SK-N-SH (cell line): ENCODE measurements around the gene PLEKHM1. TPM values are rescaled to one million over a fixed set of nuclear protein-coding genes. Genes with fewer than 3 reads are reported as not detected.

ENCODE experiments used
- CTCF ChIA-PET: fragments of 300-600, 350-600 bp; formaldehyde crosslinking; extraction: SDS; loops from one replicate; lab custom pipeline; 2021; lab: Yijun Ruan, JAX
- POLR2A ChIA-PET: fragments of 350-600 bp; sonication (Branson Sonifier 250); formaldehyde crosslinking; extraction: SDS; loops from one replicate; lab custom pipeline; 2020; ENCODE audit warnings: antibody characterized with exemption, inconsistent platforms; lab: Yijun Ruan, JAX
- DNase-seq: peaks from one replicate; pipeline ENCODE4 v3.0.0; 2012
- H2AFZ ChIP-seq: fragments of 200-600 bp; sonication (generic); 2 replicates; pipeline ENCODE4 v1.8.1; 2016; ENCODE audit warnings: antibody characterized with exemption, mild to moderate bottlenecking, low read depth
- H3F3A ChIP-seq: fragments of 200-600 bp; sonication (generic); replicated peaks from 2 replicates; pipeline ENCODE3; 2016; ENCODE audit warnings: antibody characterized with exemption, mild to moderate bottlenecking; ENCODE audit not compliant: insufficient read depth
- H3K27ac ChIP-seq, 2 experiments: fragments of 200-500 bp in 1 of 2; fragments of 200-600 bp in 1 of 2; sonication (Bioruptor generic) in 1 of 2; sonication (generic), shearing (Covaris generic) in 1 of 2; 2 replicates each; pipeline versions ENCODE4 v1.5.1 to v1.6.1; 2014 to 2016; ENCODE audit warnings: low read depth in 2 of 2, inconsistent platforms in 1 of 2, low read length in 1 of 2, mild to moderate bottlenecking in 1 of 2, mixed read lengths in 1 of 2
- H3K27me3 ChIP-seq: fragments of 200-600 bp; sonication (generic), shearing (Covaris generic); 2 replicates; pipeline ENCODE4 v1.6.1; 2016; ENCODE audit warnings: mixed run types; ENCODE audit not compliant: insufficient read depth
- H3K36me3 ChIP-seq, 2 experiments: fragments of 200-500 bp in 1 of 2; fragments of 200-600 bp in 1 of 2; sonication (Bioruptor generic) in 1 of 2; sonication (generic) in 1 of 2; replicated peaks in 1 of 2; 2 replicates each; pipeline versions ENCODE3 to v1.5.1; 2014 to 2016; ENCODE audit warnings: low read length in 1 of 2, mild to moderate bottlenecking in 1 of 2; ENCODE audit not compliant: insufficient read depth in 2 of 2, control insufficient read depth in 1 of 2
- H3K4me1 ChIP-seq, 2 experiments: fragments of 200-500 bp in 1 of 2; fragments of 200-600 bp in 1 of 2; sonication (Bioruptor generic) in 1 of 2; sonication (generic), shearing (Covaris generic) in 1 of 2; 2 replicates each; pipeline versions ENCODE4 v1.5.1 to v1.6.1; 2014 to 2016; ENCODE audit warnings: low read depth in 1 of 2, low read length in 1 of 2, mixed run types in 1 of 2; ENCODE audit not compliant: insufficient read depth in 2 of 2, control insufficient read depth in 1 of 2
- H3K4me2 ChIP-seq: fragments of 200-600 bp; sonication (generic), shearing (Covaris generic); 2 replicates; pipeline ENCODE4 v1.6.1; 2017; ENCODE audit warnings: mixed run types
- H3K4me3 ChIP-seq, 2 experiments: fragments of 200-500 bp in 1 of 2; fragments of 200-600 bp in 1 of 2; sonication (Bioruptor generic) in 1 of 2; sonication (generic), shearing (Covaris generic) in 1 of 2; 2 replicates each; pipeline versions ENCODE4 v1.5.1 to v1.8.1; 2014 to 2016; ENCODE audit warnings: low read depth in 2 of 2, inconsistent platforms in 1 of 2, low read length in 1 of 2, mild to moderate bottlenecking in 1 of 2, mixed read lengths in 1 of 2, moderate library complexity in 1 of 2
- H3K79me2 ChIP-seq: fragments of 200-600 bp; sonication (generic); 2 replicates; pipeline ENCODE4 v1.8.1; 2017; ENCODE audit warnings: mild to moderate bottlenecking; ENCODE audit not compliant: insufficient read depth
- H3K9ac ChIP-seq: fragments of 200-600 bp; sonication (generic); 2 replicates; pipeline ENCODE4 v1.6.1; 2017; ENCODE audit warnings: mixed run types
- H3K9me2 ChIP-seq: fragments of 200-600 bp; sonication (generic); 2 replicates; pipeline ENCODE4 v1.6.1; 2017; ENCODE audit warnings: mixed run types
- H3K9me3 ChIP-seq: fragments of 200-600 bp; sonication (generic); 2 replicates; pipeline ENCODE4 v1.6.1; 2017; ENCODE audit warnings: mixed run types, mild to moderate bottlenecking, moderate library complexity
- H4K20me1 ChIP-seq: fragments of 200-600 bp; sonication (generic); 2 replicates; pipeline ENCODE4 v1.6.1; 2017; ENCODE audit warnings: mild to moderate bottlenecking, mixed run types; ENCODE audit not compliant: insufficient read depth
- CHD2 ChIP-seq: fragments of 150-350 bp; IDR thresholded peaks from 2 replicates; pipeline ENCODE4 v1.6.1; 2018; ENCODE audit warnings: low read length; ENCODE audit not compliant: partially characterized antibody
- EP300 ChIP-seq, 2 experiments: IDR thresholded peaks; 2 replicates each; pipeline versions ENCODE4 v1.4.0 to v1.6.1; 2012; ENCODE audit warnings: borderline replicate concordance in 1 of 2, low read depth in 1 of 2, low read length in 1 of 2
- EZH2phosphoT487 ChIP-seq: fragments of 200-600 bp; sonication (generic); IDR thresholded peaks from 2 replicates; pipeline ENCODE4 v1.6.1; 2017; ENCODE audit warnings: low read depth, mixed run types, mild to moderate bottlenecking, antibody characterized with exemption, moderate library complexity, borderline replicate concordance
- FOXJ3 ChIP-seq: sonication (generic); formaldehyde crosslinking; IDR thresholded peaks from 2 replicates; pipeline ENCODE4 v1.5.1; 2020; ENCODE audit warnings: mild to moderate bottlenecking, missing genetic modification reagents
- GATA2 ChIP-seq: sonication (generic); formaldehyde crosslinking; IDR thresholded peaks from 2 replicates; pipeline ENCODE4 v1.5.0; 2020; ENCODE audit warnings: mild to moderate bottlenecking, missing genetic modification reagents
- JUND ChIP-seq: IDR thresholded peaks from 2 replicates; pipeline ENCODE4 v1.4.0; 2012
- POLR2AphosphoS5 ChIP-seq: IDR thresholded peaks from 2 replicates; pipeline ENCODE4 v1.6.1; 2012; ENCODE audit warnings: low read depth, low read length
- RAD21 ChIP-seq: IDR thresholded peaks from 2 replicates; pipeline ENCODE4 v1.6.1; 2012; ENCODE audit warnings: mild to moderate bottlenecking, low read length
- RFX5 ChIP-seq: IDR thresholded peaks from 2 replicates; pipeline ENCODE4 v1.6.1; 2012; ENCODE audit warnings: mild to moderate bottlenecking, improper control_type of control experiment, low read length
- RXRA ChIP-seq: IDR thresholded peaks from 2 replicates; pipeline ENCODE4 v1.4.0; 2012; ENCODE audit warnings: low read depth, mild to moderate bottlenecking, borderline replicate concordance
- SMC3 ChIP-seq: IDR thresholded peaks from 2 replicates; pipeline ENCODE4 v1.6.1; 2012; ENCODE audit warnings: low read depth, low read length, improper control_type of control experiment
- TCF12 ChIP-seq: IDR thresholded peaks from 2 replicates; pipeline ENCODE4 v1.4.0; 2012
- TEAD4 ChIP-seq: IDR thresholded peaks from 2 replicates; pipeline ENCODE4 v1.4.0; 2012; ENCODE audit warnings: mild to moderate bottlenecking, borderline replicate concordance; ENCODE audit not compliant: insufficient read depth
- YY1 ChIP-seq: IDR thresholded peaks from 2 replicates; pipeline ENCODE4 v1.4.0; 2012; ENCODE audit warnings: low read depth, mild to moderate bottlenecking
- WGBS: methylation state at CpG from one replicate; pipeline ENCODE4 v1.1.6; 2017; ENCODE audit warnings: low lambda C conversion rate; 5-methylcytosine and 5-hydroxymethylcytosine counted together
- polyA plus RNA-seq, 3 experiments: library from polyadenylated mRNA; depleted of rRNA; stranded (reverse); fragments of >200 nt; gene quantifications; 2 replicates each; pipeline ENCODE4 v1.2.3, GENCODE V29; 2012
- TF ChIP-seq, protein P1 (sequence below): IDR thresholded peaks from 2 replicates; pipeline ENCODE4 v1.4.0; 2012; ENCODE audit warnings: low read depth, borderline replicate concordance
- TF ChIP-seq, protein P2 (sequence below): fragments of 150-350 bp; IDR thresholded peaks from 2 replicates; pipeline ENCODE4 v1.6.1; 2016; ENCODE audit warnings: mild to moderate bottlenecking, low read depth, low read length
- TF ChIP-seq, protein P3 (sequence below): IDR thresholded peaks from 2 replicates; pipeline ENCODE4 v1.4.0; 2012; ENCODE audit warnings: low read depth, borderline replicate concordance
- TF ChIP-seq, protein P4 (sequence below): fragments of 200-600 bp; sonication (generic); IDR thresholded peaks from 2 replicates; pipeline ENCODE4 v1.6.1; 2017; ENCODE audit warnings: antibody characterized with exemption, mild to moderate bottlenecking, moderate library complexity
- TF ChIP-seq, protein P5 (sequence below): fragments of 150-350 bp; IDR thresholded peaks from 2 replicates; pipeline ENCODE4 v1.6.1; 2017; ENCODE audit warnings: antibody characterized with exemption, low read length, low read depth, borderline replicate concordance
- TF ChIP-seq, protein P6 (sequence below): IDR thresholded peaks from 2 replicates; pipeline ENCODE4 v1.4.0; 2012; ENCODE audit warnings: low read depth

Gene PLEKHM1
- polyA plus RNA-seq, 1 of the 3 experiments (the other 2 are of a cell fraction) = 12.3 TPM

DNA sequence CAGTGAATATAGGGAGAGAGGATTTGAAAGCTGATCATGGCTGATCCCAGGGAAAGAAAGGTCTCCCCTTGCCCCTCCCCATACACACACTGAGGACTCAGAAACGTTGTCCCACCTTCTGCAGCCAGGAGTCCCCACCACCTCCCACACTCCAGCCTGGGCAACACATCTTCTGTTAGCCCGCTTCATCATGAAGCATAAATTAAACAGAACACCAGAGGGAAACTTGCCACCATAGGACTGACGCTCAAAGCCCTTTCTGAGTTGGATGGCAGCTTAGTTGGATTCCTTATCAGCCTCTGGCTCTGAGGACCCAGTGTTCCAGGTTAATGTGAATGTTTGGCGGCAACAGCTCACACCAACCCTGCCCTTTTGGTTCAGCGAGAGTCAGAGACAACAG is 91.7 kb downstream of the PLEKHM1 start:
- Histone ChIP-seq H3K9me3 (no peaks in the 10 kb centered on the region), H4K20me1 (no peaks in the 10 kb centered on the region), H3K27me3 (no peaks in the 10 kb centered on the region), H3K9ac (no peak overlapping the region), H3K9me2 (no peaks in the 10 kb centered on the region), H3K27ac (no peak overlapping the region), H3K4me2 (no peak overlapping the region), H3F3A (no peaks in the 10 kb centered on the region), H3K4me1 (peaks cover 0 to 8% of the 10 kb centered on the region in 2 experiments; a peak in 1 of 4 replicates), H3K79me2 (no peaks in the 10 kb centered on the region), H2AFZ (no peak overlapping the region), H3K36me3 (no peaks in the 10 kb centered on the region), H3K4me3 (no peak overlapping the region)
- CTCF ChIA-PET = interaction anchor here (4.8 to 15.6 kb wide), 3 partner anchors 16 to 178 kb away, joined by 19 to 260 read pairs (median 64); partner anchors contain the start of gene FMNL1
- no peak for TF ChIP-seq CHD2
- no peak for TF ChIP-seq TCF12
- TF ChIP-seq, protein P1, sequence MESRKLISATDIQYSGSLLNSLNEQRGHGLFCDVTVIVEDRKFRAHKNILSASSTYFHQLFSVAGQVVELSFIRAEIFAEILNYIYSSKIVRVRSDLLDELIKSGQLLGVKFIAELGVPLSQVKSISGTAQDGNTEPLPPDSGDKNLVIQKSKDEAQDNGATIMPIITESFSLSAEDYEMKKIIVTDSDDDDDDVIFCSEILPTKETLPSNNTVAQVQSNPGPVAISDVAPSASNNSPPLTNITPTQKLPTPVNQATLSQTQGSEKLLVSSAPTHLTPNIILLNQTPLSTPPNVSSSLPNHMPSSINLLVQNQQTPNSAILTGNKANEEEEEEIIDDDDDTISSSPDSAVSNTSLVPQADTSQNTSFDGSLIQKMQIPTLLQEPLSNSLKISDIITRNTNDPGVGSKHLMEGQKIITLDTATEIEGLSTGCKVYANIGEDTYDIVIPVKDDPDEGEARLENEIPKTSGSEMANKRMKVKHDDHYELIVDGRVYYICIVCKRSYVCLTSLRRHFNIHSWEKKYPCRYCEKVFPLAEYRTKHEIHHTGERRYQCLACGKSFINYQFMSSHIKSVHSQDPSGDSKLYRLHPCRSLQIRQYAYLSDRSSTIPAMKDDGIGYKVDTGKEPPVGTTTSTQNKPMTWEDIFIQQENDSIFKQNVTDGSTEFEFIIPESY = no peak
- no peak for TF ChIP-seq RAD21
- TF ChIP-seq SMC3 = no peak
- no peak for TF ChIP-seq TEAD4
- TF ChIP-seq, protein P2, sequence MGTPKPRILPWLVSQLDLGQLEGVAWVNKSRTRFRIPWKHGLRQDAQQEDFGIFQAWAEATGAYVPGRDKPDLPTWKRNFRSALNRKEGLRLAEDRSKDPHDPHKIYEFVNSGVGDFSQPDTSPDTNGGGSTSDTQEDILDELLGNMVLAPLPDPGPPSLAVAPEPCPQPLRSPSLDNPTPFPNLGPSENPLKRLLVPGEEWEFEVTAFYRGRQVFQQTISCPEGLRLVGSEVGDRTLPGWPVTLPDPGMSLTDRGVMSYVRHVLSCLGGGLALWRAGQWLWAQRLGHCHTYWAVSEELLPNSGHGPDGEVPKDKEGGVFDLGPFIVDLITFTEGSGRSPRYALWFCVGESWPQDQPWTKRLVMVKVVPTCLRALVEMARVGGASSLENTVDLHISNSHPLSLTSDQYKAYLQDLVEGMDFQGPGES = no peak
- no peak for TF ChIP-seq RXRA
- no peak for TF ChIP-seq POLR2AphosphoS5
- no peak for TF ChIP-seq YY1
- TF ChIP-seq, protein P3, sequence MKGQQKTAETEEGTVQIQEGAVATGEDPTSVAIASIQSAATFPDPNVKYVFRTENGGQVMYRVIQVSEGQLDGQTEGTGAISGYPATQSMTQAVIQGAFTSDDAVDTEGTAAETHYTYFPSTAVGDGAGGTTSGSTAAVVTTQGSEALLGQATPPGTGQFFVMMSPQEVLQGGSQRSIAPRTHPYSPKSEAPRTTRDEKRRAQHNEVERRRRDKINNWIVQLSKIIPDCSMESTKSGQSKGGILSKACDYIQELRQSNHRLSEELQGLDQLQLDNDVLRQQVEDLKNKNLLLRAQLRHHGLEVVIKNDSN = no peak
- TF ChIP-seq GATA2 (CRISPR knock-in tag) = no peak
- TF ChIP-seq, protein P4, sequence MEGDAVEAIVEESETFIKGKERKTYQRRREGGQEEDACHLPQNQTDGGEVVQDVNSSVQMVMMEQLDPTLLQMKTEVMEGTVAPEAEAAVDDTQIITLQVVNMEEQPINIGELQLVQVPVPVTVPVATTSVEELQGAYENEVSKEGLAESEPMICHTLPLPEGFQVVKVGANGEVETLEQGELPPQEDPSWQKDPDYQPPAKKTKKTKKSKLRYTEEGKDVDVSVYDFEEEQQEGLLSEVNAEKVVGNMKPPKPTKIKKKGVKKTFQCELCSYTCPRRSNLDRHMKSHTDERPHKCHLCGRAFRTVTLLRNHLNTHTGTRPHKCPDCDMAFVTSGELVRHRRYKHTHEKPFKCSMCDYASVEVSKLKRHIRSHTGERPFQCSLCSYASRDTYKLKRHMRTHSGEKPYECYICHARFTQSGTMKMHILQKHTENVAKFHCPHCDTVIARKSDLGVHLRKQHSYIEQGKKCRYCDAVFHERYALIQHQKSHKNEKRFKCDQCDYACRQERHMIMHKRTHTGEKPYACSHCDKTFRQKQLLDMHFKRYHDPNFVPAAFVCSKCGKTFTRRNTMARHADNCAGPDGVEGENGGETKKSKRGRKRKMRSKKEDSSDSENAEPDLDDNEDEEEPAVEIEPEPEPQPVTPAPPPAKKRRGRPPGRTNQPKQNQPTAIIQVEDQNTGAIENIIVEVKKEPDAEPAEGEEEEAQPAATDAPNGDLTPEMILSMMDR = no peak; the same call in 1 of the 2 replicates
- TF ChIP-seq, protein P5, sequence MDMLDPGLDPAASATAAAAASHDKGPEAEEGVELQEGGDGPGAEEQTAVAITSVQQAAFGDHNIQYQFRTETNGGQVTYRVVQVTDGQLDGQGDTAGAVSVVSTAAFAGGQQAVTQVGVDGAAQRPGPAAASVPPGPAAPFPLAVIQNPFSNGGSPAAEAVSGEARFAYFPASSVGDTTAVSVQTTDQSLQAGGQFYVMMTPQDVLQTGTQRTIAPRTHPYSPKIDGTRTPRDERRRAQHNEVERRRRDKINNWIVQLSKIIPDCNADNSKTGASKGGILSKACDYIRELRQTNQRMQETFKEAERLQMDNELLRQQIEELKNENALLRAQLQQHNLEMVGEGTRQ = no peak
- no peak for TF ChIP-seq EZH2phosphoT487
- no peak for TF ChIP-seq RFX5
- TF ChIP-seq EP300 (IDR thresholded peaks at IDR 0.05; ENCODE audit: borderline replicate concordance in 1 of 2, low read depth in 1 of 2, low read length in 1 of 2) = no peak
- TF ChIP-seq FOXJ3 (CRISPR knock-in tag) = no peak
- TF ChIP-seq, protein P6, sequence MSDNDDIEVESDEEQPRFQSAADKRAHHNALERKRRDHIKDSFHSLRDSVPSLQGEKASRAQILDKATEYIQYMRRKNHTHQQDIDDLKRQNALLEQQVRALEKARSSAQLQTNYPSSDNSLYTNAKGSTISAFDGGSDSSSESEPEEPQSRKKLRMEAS = no peak
- TF ChIP-seq JUND = no peak
- DNase-seq = no peak
- POLR2A ChIA-PET = no interaction called here
- WGBS = 76% methylated on average over 5 of the region's 5 CpGs
